ENCODE measurements around the gene PDIK1L. TPM values are rescaled to one million over a fixed set of nuclear protein-coding genes. Genes with fewer than 3 reads are reported as not detected.

The PDIK1L gene
- total and polyA plus RNA-seq, 2 of the 4 experiments (the other 2 are of a cell fraction) = 1.4 to 3.0 TPM

GRCh38 chr1:26094076-26094669 lies 17.5 kb upstream of the PDIK1L start:
- DNase-seq = peak; percentile 12
- POLR2A ChIA-PET (ENCODE audit: unreplicated experiment) = no interaction called here
- Histone ChIP-seq H2AK9ac (replicated peaks; ENCODE audit: low read depth, low read length, poor library complexity) (no peak overlapping the region), H3K9ac (ENCODE audit: low read depth, low read length) (no peak overlapping the region), H4K8ac (ENCODE audit: low read depth in 2 of 2, low read length in 2 of 2) (no peak overlapping the region), H3K36me3 (ENCODE audit: control insufficient read depth, insufficient read depth, low read length) (no peaks in the 10 kb centered on the region), H4K5ac (ENCODE audit: low read depth, low read length) (no peak overlapping the region), H3K23ac (ENCODE audit: low read depth, low read length) (no peak overlapping the region), H3K14ac (replicated peaks; ENCODE audit: low read depth, low read length) (no peak overlapping the region), H3K27me3 (ENCODE audit: control insufficient read depth, insufficient read depth, low read length) (peaks cover 35% of the 10 kb centered on the region), H3K9me3 (ENCODE audit: control insufficient read depth, insufficient read depth, low read length) (no peaks in the 10 kb centered on the region), H3K4me1 (ENCODE audit: control insufficient read depth, insufficient read depth, low read length) (peaks cover 2% of the 10 kb centered on the region; the same call in 1 of the 2 replicates), H2BK15ac (ENCODE audit: low read depth, low read length) (no peak overlapping the region), H3K4me2 (ENCODE audit: low read depth, low read length) (no peak overlapping the region), H2BK20ac (ENCODE audit: low read depth, low read length) (no peak overlapping the region), H3K4ac (ENCODE audit: low read depth, low read length) (no peak overlapping the region), H2BK120ac (ENCODE audit: low read depth, low read length) (no peak overlapping the region), H3K18ac (ENCODE audit: low read depth, low read length) (no peak overlapping the region), H3K79me1 (ENCODE audit: low read depth in 1 of 2, low read length in 2 of 2) (no peaks in the 10 kb centered on the region), H2AFZ (replicated peaks; ENCODE audit: low read length, poor library complexity) (peak overlapping the region; percentile 14), H3K27ac (ENCODE audit: insufficient read depth, low read length) (no peak overlapping the region), H2AK5ac (ENCODE audit: low read depth, low read length) (no peak overlapping the region), H3K4me3 (ENCODE audit: insufficient read depth, low read depth, low read length) (no peak overlapping the region), H3K56ac (ENCODE audit: extremely low read depth, insufficient read depth, low read length) (no peak overlapping the region), H2BK5ac (ENCODE audit: low read depth, low read length, poor library complexity, severe bottlenecking) (no peak overlapping the region), H4K91ac (ENCODE audit: insufficient read depth, low read depth, low read length) (no peak overlapping the region), H3K9me1 (ENCODE audit: insufficient read depth, low read length) (peaks cover 3% of the 10 kb centered on the region; the same call in 1 of the 2 replicates), H4K20me1 (ENCODE audit: insufficient read depth, low read length) (no peaks in the 10 kb centered on the region)
- CTCF ChIA-PET = no interaction called here
- dilution Hi-C loops (cut with HindIII; ENCODE audit: low sequenced_read_pairs, unreplicated experiment) = no loop called here
- intact Hi-C loops (cut with micrococcal nuclease) = no loop called here
- in situ Hi-C loops (cut with MboI; ENCODE audit: low sequenced_read_pairs) = no loop called here
- no TSS peak for BruUV-seq (replicated peaks)
- WGBS, 2 experiments (ENCODE audit: extremely low coverage in 2 of 2, insufficient read length in 1 of 2) = no CpG with 5 or more reads among the region's 11 CpGs
- no peak for TF ChIP-seq MXI1 (IDR thresholded peaks at IDR 0.05; ENCODE audit: borderline replicate concordance, low read depth, low read length)
- no peak for TF ChIP-seq BHLHE40 (IDR thresholded peaks at IDR 0.05; ENCODE audit: low read depth, low read length)
- TF ChIP-seq POLR2A (IDR thresholded peaks at IDR 0.05; ENCODE audit: low read depth, low read length) = no peak
- TF ChIP-seq ELK1 (IDR thresholded peaks at IDR 0.05; ENCODE audit: borderline replicate concordance, low read depth, low read length) = no peak
- TF ChIP-seq MAZ (IDR thresholded peaks at IDR 0.05; ENCODE audit: borderline replicate concordance, low read depth, low read length) = no peak
- TF ChIP-seq, protein P1, sequence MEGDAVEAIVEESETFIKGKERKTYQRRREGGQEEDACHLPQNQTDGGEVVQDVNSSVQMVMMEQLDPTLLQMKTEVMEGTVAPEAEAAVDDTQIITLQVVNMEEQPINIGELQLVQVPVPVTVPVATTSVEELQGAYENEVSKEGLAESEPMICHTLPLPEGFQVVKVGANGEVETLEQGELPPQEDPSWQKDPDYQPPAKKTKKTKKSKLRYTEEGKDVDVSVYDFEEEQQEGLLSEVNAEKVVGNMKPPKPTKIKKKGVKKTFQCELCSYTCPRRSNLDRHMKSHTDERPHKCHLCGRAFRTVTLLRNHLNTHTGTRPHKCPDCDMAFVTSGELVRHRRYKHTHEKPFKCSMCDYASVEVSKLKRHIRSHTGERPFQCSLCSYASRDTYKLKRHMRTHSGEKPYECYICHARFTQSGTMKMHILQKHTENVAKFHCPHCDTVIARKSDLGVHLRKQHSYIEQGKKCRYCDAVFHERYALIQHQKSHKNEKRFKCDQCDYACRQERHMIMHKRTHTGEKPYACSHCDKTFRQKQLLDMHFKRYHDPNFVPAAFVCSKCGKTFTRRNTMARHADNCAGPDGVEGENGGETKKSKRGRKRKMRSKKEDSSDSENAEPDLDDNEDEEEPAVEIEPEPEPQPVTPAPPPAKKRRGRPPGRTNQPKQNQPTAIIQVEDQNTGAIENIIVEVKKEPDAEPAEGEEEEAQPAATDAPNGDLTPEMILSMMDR (conservative IDR thresholded peaks at IDR 0.05; ENCODE audit: low read depth, low read length) = no peak
- TF ChIP-seq USF2 (IDR thresholded peaks at IDR 0.05; ENCODE audit: low read depth, low read length) = no peak
- no peak for TF ChIP-seq FOS (IDR thresholded peaks at IDR 0.05; ENCODE audit: low read depth, low read length)
- TF ChIP-seq CEBPB (IDR thresholded peaks at IDR 0.05; ENCODE audit: low read depth, low read length) = no peak
- no peak for TF ChIP-seq RAD21 (IDR thresholded peaks at IDR 0.05; ENCODE audit: low read length)
- no peak for TF ChIP-seq SMC3 (IDR thresholded peaks at IDR 0.05; ENCODE audit: low read depth, low read length)
- TF ChIP-seq CHD1 (IDR thresholded peaks at IDR 0.05; ENCODE audit: low read depth, low read length) = no peak
- TF ChIP-seq MAFK (IDR thresholded peaks at IDR 0.05; ENCODE audit: low read depth, low read length) = no peak
- no peak for TF ChIP-seq RCOR1 (IDR thresholded peaks at IDR 0.05; ENCODE audit: insufficient replicate concordance, low read length)
- no peak for TF ChIP-seq RFX5 (IDR thresholded peaks at IDR 0.05; ENCODE audit: low read depth, low read length)
- ATAC-seq (ENCODE audit: low read depth) = no peak

All from IMR-90 (cell line).